Measurements from ENCODE around the gene OR1A1.
"Not testable (repeated sequence)": the region's sequence is repeated elsewhere in the genome, so short reads cannot be mapped to it uniquely, and the experiment has no call there.

Gene OR1A1

DNA sequence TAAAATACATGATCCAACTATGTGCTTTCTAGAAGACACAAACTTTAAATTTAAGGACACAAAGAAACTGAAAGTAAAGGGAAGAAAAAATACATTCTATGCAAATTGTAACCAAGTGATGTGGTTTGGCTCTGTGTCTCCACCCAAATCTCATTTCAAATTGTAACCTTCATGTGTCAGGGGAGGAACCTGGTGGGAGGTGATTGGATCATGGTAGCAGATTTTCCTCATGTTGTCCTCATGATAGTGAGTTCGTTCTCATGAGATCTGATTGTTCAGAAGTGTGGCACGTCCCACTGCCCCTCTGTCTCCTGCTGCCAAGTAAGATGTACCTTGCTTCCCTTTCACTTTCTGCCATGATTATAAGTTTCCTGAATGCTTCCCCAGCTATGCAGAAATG is 15.0 kb downstream of the OR1A1 start (continued):
- TF ChIP-seq MEIS1 (CRISPR knock-in tag; IDR thresholded peaks at IDR 0.05; ENCODE audit: borderline replicate concordance) (no peak), ZXDB (tag by site-specific recombination; IDR thresholded peaks at IDR 0.05) (no peak), ZNF792 (tag by site-specific recombination; IDR thresholded peaks at IDR 0.05) (no peak), ZNF707 (tag by site-specific recombination; IDR thresholded peaks at IDR 0.05) (no peak), GLIS1 (tag by site-specific recombination; IDR thresholded peaks at IDR 0.05) (no peak)
- TF ChIP-seq, protein P1, sequence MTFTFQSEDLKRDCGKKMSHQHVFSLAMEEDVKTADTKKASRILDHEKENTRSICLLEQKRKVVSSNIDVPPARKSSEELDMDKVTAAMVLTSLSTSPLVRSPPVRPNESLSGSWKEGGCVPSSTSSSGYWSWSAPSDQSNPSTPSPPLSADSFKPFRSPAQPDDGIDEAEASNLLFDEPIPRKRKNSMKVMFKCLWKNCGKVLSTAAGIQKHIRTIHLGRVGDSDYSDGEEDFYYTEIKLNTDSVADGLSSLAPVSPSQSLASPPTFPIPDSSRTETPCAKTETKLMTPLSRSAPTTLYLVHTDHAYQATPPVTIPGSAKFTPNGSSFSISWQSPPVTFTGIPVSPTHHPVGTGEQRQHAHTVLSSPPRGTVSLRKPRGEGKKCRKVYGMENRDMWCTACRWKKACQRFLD (tag by site-specific recombination; IDR thresholded peaks at IDR 0.05): no peak
- TF ChIP-seq, protein P2, sequence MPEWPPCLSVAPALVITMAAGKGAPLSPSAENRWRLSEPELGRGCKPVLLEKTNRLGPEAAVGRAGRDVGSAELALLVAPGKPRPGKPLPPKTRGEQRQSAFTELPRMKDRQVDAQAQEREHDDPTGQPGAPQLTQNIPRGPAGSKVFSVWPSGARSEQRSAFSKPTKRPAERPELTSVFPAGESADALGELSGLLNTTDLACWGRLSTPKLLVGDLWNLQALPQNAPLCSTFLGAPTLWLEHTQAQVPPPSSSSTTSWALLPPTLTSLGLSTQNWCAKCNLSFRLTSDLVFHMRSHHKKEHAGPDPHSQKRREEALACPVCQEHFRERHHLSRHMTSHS (tag by site-specific recombination; IDR thresholded peaks at IDR 0.05): no peak

DNA sequence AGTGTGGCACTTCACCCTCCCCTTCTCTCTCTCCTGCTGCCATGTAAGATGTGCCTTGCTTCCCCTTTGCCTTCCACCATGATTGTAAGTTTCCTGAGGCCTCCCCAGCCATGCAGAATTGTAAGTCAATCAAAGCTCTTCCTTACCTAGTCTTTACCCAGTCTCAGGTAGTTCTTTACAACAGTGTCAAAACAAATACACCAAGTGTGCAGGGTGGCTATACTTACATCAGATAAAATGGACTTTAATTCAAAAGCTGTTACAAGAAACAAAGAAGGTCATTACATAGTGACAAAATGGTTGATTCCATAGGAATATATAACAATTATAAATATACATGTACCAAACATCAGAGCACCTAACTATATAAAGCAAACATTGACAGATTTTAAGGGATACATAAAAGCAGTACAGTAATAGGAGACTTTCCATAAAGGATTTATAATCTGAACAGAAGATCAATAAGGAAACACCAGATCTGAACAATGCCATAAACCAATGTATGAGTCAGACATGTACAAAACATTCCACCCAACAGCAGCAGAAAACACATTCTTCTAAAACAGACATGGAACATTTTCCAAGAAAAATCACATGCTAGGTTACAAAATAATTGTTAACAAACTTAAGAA is 17.4 kb downstream of the OR1A1 start:
- POLR2A ChIA-PET; H3K36me3 ChIP-seq (ENCODE audit: control insufficient read depth in 2 of 2, insufficient read depth in 1 of 2, low read length in 2 of 2); CTCF ChIA-PET; H3K9me3 ChIP-seq (ENCODE audit: control insufficient read depth, insufficient read depth, low read depth, low read length); H3K4me3 ChIP-seq (ENCODE audit: low read depth, low read length); H3K27ac ChIP-seq (ENCODE audit: extremely low read depth, low read depth, low read length); H3K4me1 ChIP-seq (ENCODE audit: control insufficient read depth, insufficient read depth, low read length): not testable (repeated sequence)

DNA sequence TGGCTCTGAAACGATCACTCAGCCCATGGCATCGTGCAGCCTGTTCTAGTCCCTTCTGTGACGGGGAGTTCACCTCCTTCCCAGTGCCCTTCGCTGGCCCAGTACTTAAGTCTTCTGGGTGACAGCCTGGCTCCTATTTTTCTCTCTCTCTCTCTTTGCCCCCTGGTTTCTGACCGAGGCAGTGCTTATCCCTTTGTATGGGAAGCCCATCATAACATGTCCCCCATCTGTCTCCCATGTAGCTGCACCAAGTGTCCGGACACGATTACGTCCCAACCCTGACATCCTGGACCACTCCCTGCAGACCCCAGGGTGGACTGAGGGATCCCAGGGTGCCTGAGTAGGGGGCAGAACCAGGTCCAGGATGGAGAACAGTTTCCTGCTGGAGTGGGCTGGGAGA is 24.8 kb downstream of the OR1A1 start:
- not testable (repeated sequence) for H3K9me3 ChIP-seq (ENCODE audit: control insufficient read depth, insufficient read depth, low read depth, low read length)

DNA sequence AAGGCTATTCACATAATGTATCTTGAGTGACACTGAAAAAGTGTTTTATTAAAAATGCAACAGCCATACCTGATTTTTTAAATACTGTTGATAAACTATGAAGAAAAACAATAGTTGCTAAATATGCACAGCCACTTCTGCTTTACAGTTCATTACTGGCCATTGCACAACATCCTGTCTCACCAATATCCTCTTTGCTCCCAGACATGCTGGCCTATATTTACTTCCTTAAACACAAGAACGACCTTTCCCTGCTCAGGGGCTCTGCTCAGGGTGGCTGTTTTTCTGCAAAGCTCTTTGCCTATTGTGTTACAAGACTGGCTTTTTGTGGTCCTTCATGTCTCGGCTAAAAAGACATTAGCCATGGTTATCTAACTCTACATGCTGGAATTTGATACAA is 31.2 kb downstream of the OR1A1 start:
- CTCF ChIA-PET; H3K27ac ChIP-seq (ENCODE audit: extremely low read depth, low read depth, low read length); H3K4me1 ChIP-seq (ENCODE audit: control insufficient read depth, insufficient read depth, low read length); H3K4me3 ChIP-seq (ENCODE audit: low read depth, low read length); POLR2A ChIA-PET; H3K9me3 ChIP-seq (ENCODE audit: control insufficient read depth, insufficient read depth, low read depth, low read length); H3K36me3 ChIP-seq (ENCODE audit: control insufficient read depth in 2 of 2, insufficient read depth in 1 of 2, low read length in 2 of 2): not testable (repeated sequence)

More for the DNA sequence above, 24.8 kb downstream of the OR1A1 start:
- H3K4me1 ChIP-seq (ENCODE audit: control insufficient read depth, insufficient read depth, low read length); H3K27ac ChIP-seq (ENCODE audit: extremely low read depth, low read depth, low read length); H3K36me3 ChIP-seq (ENCODE audit: control insufficient read depth in 2 of 2, insufficient read depth in 1 of 2, low read length in 2 of 2); CTCF ChIA-PET; H3K4me3 ChIP-seq (ENCODE audit: low read depth, low read length); POLR2A ChIA-PET: not testable (repeated sequence)

DNA sequence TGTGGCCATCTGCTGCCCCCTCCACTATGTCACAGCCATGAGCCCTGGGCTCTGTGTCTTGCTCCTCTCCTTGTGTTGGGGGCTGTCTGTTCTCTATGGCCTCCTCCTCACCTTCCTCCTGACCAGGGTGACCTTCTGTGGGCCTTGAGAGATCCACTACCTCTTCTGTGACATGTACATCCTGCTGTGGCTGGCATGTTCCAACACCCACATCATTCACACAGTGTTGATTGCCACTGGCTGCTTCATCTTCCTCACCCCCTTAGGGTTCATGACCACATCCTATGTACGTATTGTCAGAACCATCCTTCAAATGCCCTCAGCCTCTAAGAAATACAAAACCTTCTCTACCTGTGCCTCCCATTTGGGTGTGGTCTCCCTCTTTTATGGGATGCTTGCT is 33.6 kb downstream of the OR1A1 start:
- CTCF ChIA-PET; H3K27ac ChIP-seq (ENCODE audit: extremely low read depth, low read depth, low read length); POLR2A ChIA-PET: not testable (repeated sequence)

DNA sequence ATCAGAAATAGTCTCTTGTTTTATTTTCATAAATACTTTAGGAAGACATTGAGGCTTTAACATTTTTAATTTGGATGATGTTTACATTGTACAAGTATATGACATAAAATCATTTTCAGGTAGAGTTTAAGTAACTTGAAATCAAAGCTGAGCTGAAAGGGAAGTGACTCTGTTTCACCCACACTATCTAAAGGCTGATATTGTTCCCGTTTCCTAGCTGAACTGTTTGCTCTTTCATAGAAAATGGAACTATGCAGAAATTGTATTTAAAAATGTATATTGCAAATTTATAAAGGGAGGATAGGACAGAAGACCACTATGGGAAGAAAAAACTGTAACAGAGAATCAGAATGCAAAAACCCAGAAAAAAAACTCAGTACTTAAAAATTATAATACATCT is 37.4 kb downstream of the OR1A1 start:
- POLR2A ChIA-PET; H3K9me3 ChIP-seq (ENCODE audit: control insufficient read depth, insufficient read depth, low read depth, low read length); H3K27ac ChIP-seq (ENCODE audit: extremely low read depth, low read depth, low read length); H3K4me1 ChIP-seq (ENCODE audit: control insufficient read depth, insufficient read depth, low read length); H3K4me3 ChIP-seq (ENCODE audit: low read depth, low read length); H3K36me3 ChIP-seq (ENCODE audit: control insufficient read depth in 2 of 2, insufficient read depth in 1 of 2, low read length in 2 of 2); CTCF ChIA-PET: not testable (repeated sequence)

More for the DNA sequence above, 33.6 kb downstream of the OR1A1 start:
- not testable (repeated sequence) for H3K9me3 ChIP-seq (ENCODE audit: control insufficient read depth, insufficient read depth, low read depth, low read length); H3K36me3 ChIP-seq (ENCODE audit: control insufficient read depth in 2 of 2, insufficient read depth in 1 of 2, low read length in 2 of 2); H3K4me1 ChIP-seq (ENCODE audit: control insufficient read depth, insufficient read depth, low read length); H3K4me3 ChIP-seq (ENCODE audit: low read depth, low read length)

DNA sequence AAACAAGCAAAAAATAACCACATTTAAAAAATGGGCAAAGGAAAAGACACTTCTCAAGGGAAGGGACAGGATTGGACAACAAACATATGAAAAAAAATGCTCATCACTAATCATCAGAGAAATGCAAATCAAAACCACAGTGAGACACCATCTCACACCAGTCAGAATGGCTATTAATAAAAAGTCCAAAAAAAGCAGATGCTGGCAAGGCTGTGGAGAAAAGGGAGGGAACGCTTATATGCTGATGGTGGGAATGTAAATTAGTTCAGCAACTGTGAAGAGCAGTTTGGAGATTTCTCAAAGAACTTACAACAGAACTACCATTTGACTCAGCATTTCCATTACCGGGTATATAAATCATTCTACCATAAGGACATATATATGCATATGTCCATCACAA is 41.5 kb downstream of the OR1A1 start:
- H3K4me1 ChIP-seq (ENCODE audit: control insufficient read depth, insufficient read depth, low read length); H3K27ac ChIP-seq (ENCODE audit: extremely low read depth, low read depth, low read length); H3K36me3 ChIP-seq (ENCODE audit: control insufficient read depth in 2 of 2, insufficient read depth in 1 of 2, low read length in 2 of 2); CTCF ChIA-PET; POLR2A ChIA-PET; H3K4me3 ChIP-seq (ENCODE audit: low read depth, low read length); H3K9me3 ChIP-seq (ENCODE audit: control insufficient read depth, insufficient read depth, low read depth, low read length): not testable (repeated sequence)
